ENCODE results near the gene ZFY. TPM values are rescaled to one million over a fixed set of nuclear protein-coding genes. Genes with fewer than 3 reads are reported as not detected.
"Not testable (repeated sequence)": the region's sequence is repeated elsewhere in the genome, so short reads cannot be mapped to it uniquely, and the experiment has no call there.

ZFY gene
- total RNA-seq, 6 experiments from 2014 or later = 5.5 TPM; not detected in 5

- H3K9me3 ChIP-seq = no peaks in the 10 kb centered on the region
- WGBS (ENCODE audit: insufficient coverage, low coverage, low lambda C conversion rate, missing lambda C conversion rate) = no CpG with 5 or more reads among the region's 15 CpGs
- ATAC-seq = peak in 1 of 4 donors; percentile 71
- no peaks in the 10 kb centered on the region for H3K4me1 ChIP-seq
- intact Hi-C loops (cut with DNase I) = no loop called here
- TF ChIP-seq, protein P1, sequence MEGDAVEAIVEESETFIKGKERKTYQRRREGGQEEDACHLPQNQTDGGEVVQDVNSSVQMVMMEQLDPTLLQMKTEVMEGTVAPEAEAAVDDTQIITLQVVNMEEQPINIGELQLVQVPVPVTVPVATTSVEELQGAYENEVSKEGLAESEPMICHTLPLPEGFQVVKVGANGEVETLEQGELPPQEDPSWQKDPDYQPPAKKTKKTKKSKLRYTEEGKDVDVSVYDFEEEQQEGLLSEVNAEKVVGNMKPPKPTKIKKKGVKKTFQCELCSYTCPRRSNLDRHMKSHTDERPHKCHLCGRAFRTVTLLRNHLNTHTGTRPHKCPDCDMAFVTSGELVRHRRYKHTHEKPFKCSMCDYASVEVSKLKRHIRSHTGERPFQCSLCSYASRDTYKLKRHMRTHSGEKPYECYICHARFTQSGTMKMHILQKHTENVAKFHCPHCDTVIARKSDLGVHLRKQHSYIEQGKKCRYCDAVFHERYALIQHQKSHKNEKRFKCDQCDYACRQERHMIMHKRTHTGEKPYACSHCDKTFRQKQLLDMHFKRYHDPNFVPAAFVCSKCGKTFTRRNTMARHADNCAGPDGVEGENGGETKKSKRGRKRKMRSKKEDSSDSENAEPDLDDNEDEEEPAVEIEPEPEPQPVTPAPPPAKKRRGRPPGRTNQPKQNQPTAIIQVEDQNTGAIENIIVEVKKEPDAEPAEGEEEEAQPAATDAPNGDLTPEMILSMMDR (IDR thresholded peaks at IDR 0.05) = no peak
- no peak for TF ChIP-seq POLR2A (IDR thresholded peaks at IDR 0.05)
- H3K27me3 ChIP-seq = no peaks in the 10 kb centered on the region
- H3K36me3 ChIP-seq = no peaks in the 10 kb centered on the region
- no peak overlapping the region for H3K27ac ChIP-seq
- H3K4me3 ChIP-seq = no peak overlapping the region
- peak in 1 of 3 donors; percentile 47 for DNase-seq
Measured at GRCh38 chrY:3002680-3003515, 67.7 kb downstream of the ZFY start.

GRCh38 chrY:3003516-3003830 lies 68.3 kb downstream of the ZFY start:
- Histone ChIP-seq H3K4me1 (no peaks in the 10 kb centered on the region), H3K27ac (no peak overlapping the region), H3K4me3 (no peak overlapping the region)

DNA sequence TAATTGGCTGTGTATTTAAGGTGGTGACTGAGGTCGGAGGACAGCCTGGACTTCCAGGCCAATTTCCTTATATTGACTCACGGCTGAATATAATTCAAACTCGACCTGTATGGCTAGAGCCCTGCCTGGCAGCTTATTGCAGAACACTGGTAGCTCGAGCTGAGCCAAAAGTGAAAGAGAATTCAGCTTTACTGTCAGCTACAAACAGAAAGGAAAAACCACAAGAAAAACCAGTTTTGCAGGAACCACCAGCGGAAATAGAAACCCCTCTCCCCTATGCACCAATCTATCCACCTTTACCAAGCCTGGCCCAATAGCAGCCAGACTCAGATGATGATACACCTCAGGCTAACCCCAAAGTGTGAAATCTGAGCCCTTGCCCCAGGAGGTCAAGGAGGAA lies 68.7 kb downstream of the ZFY start:
- no peaks in the 10 kb centered on the region for H3K4me1 ChIP-seq
- DNase-seq (no peak), ATAC-seq (peak in 1 of 4 donors; percentile 65)
- no peak overlapping the region for H3K27ac ChIP-seq
- TF ChIP-seq POLR2A (IDR thresholded peaks at IDR 0.05) = no peak
- TF ChIP-seq, protein P1 (IDR thresholded peaks at IDR 0.05) = no peak
- H3K4me3 ChIP-seq = no peak overlapping the region
- intact Hi-C loops (cut with DNase I) = no loop called here
- no peaks in the 10 kb centered on the region for H3K27me3 ChIP-seq
- no CpG with 5 or more reads among the region's 5 CpGs for WGBS (ENCODE audit: insufficient coverage, low coverage, low lambda C conversion rate, missing lambda C conversion rate)
- H3K36me3 ChIP-seq = no peaks in the 10 kb centered on the region
- H3K9me3 ChIP-seq = no peaks in the 10 kb centered on the region

More at GRCh38 chrY:3003516-3003830, 68.3 kb downstream of the ZFY start:
- TF ChIP-seq, protein P1 (IDR thresholded peaks at IDR 0.05) = no peak
- TF ChIP-seq POLR2A (IDR thresholded peaks at IDR 0.05) = no peak
- Histone ChIP-seq H3K9me3 (no peaks in the 10 kb centered on the region), H3K27me3 (no peaks in the 10 kb centered on the region), H3K36me3 (no peaks in the 10 kb centered on the region)
- WGBS (ENCODE audit: insufficient coverage, low coverage, low lambda C conversion rate, missing lambda C conversion rate) = no CpG with 5 or more reads among the region's 3 CpGs
- ATAC-seq (peak in 1 of 4 donors; percentile 60), DNase-seq (no peak)
- intact Hi-C loops (cut with DNase I) = no loop called here

DNA sequence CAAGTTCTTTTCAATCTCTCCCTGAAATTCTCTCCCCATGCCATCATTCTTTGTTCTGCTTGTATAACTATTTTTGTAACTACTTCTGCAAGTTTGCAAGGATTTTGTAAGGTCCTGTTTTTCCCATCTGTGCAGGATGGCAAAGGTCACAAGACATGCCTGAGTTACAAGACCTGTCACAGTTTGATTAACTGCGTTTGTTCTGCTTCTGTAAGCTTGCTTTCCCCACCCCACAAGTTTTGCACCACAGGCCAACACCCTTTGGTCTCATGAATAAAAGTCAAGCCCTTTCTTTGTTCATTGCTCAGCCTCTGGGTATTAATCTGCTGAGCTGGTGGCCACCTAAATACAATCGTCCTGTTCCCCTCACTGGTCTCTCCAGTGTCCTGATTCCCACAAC lies 70.8 kb downstream of the ZFY start:
- ATAC-seq; H3K27me3 ChIP-seq; H3K4me3 ChIP-seq; intact Hi-C loops (cut with DNase I); H3K9me3 ChIP-seq; H3K4me1 ChIP-seq; H3K27ac ChIP-seq; DNase-seq; H3K36me3 ChIP-seq: not testable (repeated sequence)
- WGBS (ENCODE audit: insufficient coverage, low coverage, low lambda C conversion rate, missing lambda C conversion rate) = no CpG with 5 or more reads among the region's 2 CpGs

DNA sequence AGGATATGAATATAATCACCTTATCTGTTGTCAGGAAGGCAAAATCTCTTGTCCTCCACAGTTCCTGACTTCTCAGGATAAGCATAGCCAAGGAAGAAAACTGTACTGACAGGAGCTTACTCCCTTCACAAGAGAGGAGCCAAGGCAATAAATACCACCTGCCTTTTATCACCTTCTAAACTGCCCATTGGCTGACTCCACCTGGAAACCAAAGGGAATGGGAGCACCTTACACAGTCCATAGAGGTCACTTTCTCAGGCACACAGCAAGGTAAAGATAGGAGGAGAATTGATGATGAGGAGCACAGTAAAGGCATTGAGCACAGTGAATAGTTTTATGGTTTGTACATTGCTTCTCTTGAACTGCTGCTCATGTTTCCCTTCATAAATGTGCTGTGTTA lies 72.8 kb downstream of the ZFY start:
- H3K27ac ChIP-seq = no peak overlapping the region
- ATAC-seq = no peak
- H3K4me1 ChIP-seq = no peaks in the 10 kb centered on the region
- intact Hi-C loops (cut with DNase I) = no loop called here
- no peaks in the 10 kb centered on the region for H3K9me3 ChIP-seq
- no peaks in the 10 kb centered on the region for H3K36me3 ChIP-seq
- DNase-seq = no peak
- H3K4me3 ChIP-seq = no peak overlapping the region
- TF ChIP-seq POLR2A (IDR thresholded peaks at IDR 0.05) = no peak
- TF ChIP-seq, protein P1 (IDR thresholded peaks at IDR 0.05) = no peak
- H3K27me3 ChIP-seq = no peaks in the 10 kb centered on the region

Data from right lobe of liver (tissue), 6 donors.